Activated T-helper 1 cell treated with anti-CD3 and anti-CD28 coated beads, Interleukin-12 subunit alpha, Interleukin-12 subunit beta, Interleukin-2, Interleukin-4 antibody, amounts not matched to agents 30 ng/mL and 10 ng/mL and 1 ng/mL, durations not matched to agents 14 hours and 24 hours and 36 hours (primary cell): ENCODE results near the gene MCUB. TPM values are rescaled to one million over a fixed set of nuclear protein-coding genes. Genes with fewer than 3 reads are reported as not detected.
A peak's percentile ranks its signal among the peaks of the same experiment; 100 is the strongest.

ENCODE experiments used
- DNase-seq: peaks from one replicate; pipeline ENCODE4 v3.0.0; 2021; ENCODE audit warnings: low spot score
- H3K27ac Mint-ChIP-seq: one replicate; pipeline ENCODE4 v1.8.0; 2021; ENCODE audit warnings: mild to moderate bottlenecking, mixed read lengths
- H3K27me3 Mint-ChIP-seq: one replicate; pipeline ENCODE4 v1.8.0; 2022; ENCODE audit warnings: mild to moderate bottlenecking, moderate library complexity, mixed read lengths; ENCODE audit not compliant: insufficient read depth
- H3K36me3 Mint-ChIP-seq: one replicate; pipeline ENCODE4 v1.8.0; 2021; ENCODE audit warnings: low read depth, mixed read lengths
- H3K4me1 Mint-ChIP-seq: one replicate; pipeline ENCODE4 v1.8.0; 2021; ENCODE audit warnings: low read depth, mixed read lengths
- H3K4me3 Mint-ChIP-seq: one replicate; pipeline ENCODE4 v1.8.0; 2021; ENCODE audit warnings: mild to moderate bottlenecking, moderate library complexity, mixed read lengths
- H3K9me3 Mint-ChIP-seq: one replicate; pipeline ENCODE4 v1.8.0; 2021; ENCODE audit warnings: mixed read lengths
- intact Hi-C: fragments of 100-400 bp; cut with micrococcal nuclease; formaldehyde crosslinking; loops from one replicate; pipeline ENCODE4 v1.15.1; 2024
- total RNA-seq: library from RNA; stranded (reverse); gene quantifications from 2 replicates; pipeline ENCODE4 v1.2.3, GENCODE V29; 2022

The MCUB gene
- total RNA-seq, 1 donor from 2014 or later = 46.0 TPM

DNA sequence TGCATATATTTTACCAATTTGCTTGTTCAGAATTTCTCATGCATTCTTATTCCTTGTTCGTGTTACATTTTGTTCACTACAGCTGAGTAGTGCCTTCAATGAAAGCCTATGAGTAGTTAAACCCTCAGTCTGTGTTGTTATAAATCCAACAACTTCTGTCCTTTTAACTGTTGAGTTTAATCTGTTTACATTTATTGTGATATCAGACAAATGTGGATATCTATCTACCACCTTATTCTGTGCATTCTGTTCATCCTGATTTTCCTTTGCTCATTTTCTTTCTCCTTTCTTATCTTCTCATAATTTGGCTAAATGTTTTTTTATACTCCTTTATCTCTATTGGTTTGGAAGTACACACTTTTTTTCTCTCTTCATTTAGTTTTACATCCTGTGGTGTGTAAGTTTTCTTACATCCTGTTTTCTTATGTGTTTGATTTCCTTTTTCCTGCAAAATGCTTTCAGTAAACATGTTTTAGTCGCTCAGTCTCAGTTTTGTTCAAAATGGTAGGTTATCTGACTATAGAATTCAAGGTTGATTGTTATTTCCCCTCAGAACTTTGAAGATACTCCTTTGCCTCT is 89.0 kb downstream of the MCUB start:
- H3K36me3 Mint-ChIP-seq = peaks cover 12% of the 10 kb centered on the region
- H3K27me3 Mint-ChIP-seq = no peaks in the 10 kb centered on the region
- intact Hi-C loops = loop anchor here (1.0 to 5.0 kb wide), 5 partner anchors 60 to 638 kb away; partner anchors contain the start of gene SEC24B
- peaks cover 9% of the 10 kb centered on the region for H3K9me3 Mint-ChIP-seq
- H3K27ac Mint-ChIP-seq = peak overlapping the region; percentile 87
- H3K4me3 Mint-ChIP-seq = peak overlapping the region; percentile 64
- DNase-seq = no peak
- H3K4me1 Mint-ChIP-seq = peaks cover 8% of the 10 kb centered on the region

DNA sequence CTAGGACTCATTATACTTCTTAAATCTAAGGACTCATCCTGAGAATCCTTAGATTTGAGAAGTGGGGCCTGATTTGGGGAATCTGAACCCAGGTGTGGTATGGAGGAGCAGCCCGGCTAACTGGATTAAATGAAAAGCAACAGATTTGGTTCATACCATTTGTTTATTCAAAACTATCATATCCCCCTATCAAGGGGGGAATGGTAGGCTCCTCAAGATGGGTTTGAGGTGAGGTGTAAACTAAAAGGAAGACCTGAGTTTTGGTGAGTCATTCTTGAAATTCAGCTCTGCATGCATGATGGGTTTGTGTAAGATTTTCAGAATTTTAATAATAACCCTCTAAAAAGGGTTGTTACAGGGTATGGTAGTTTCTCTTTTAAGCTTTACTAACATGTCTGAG is 89.8 kb downstream of the MCUB start:
- intact Hi-C loops = loop anchor here (1.0 to 5.0 kb wide), 5 partner anchors 52 to 437 kb away; partner anchors contain the start of gene SEC24B
- no peak overlapping the region for H3K4me3 Mint-ChIP-seq
- H3K4me1 Mint-ChIP-seq = peaks cover 12% of the 10 kb centered on the region
- peaks cover 12% of the 10 kb centered on the region for H3K36me3 Mint-ChIP-seq
- H3K9me3 Mint-ChIP-seq = peaks cover 9% of the 10 kb centered on the region
- DNase-seq = no peak
- peak overlapping the region; percentile 65 for H3K27ac Mint-ChIP-seq
- no peaks in the 10 kb centered on the region for H3K27me3 Mint-ChIP-seq

DNA sequence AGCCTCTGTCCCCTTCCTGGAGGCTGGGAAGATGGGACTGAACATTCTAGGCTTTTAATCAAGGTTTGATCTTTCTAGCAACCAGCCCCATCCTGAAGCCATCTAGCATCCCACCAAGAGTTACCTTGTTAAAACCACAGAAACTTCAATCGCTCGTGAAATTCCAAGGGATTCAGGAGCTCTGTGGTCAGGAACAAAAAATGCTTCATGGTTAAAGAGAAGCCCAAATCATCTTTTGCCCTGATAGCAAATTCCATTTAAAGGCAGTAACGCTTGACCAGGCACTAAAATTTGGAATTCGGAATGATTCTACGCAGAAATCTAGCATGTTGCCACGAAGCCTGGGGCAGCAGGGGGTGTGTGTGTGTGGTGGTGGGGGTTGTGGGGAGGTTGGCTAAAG is 95.3 kb downstream of the MCUB start:
- Mint-ChIP-seq H3K27ac (no peak overlapping the region), H3K27me3 (no peaks in the 10 kb centered on the region), H3K9me3 (peaks cover 4% of the 10 kb centered on the region), H3K4me3 (no peak overlapping the region), H3K4me1 (peaks cover 18% of the 10 kb centered on the region), H3K36me3 (peaks cover 8% of the 10 kb centered on the region)
- no peak for DNase-seq
- intact Hi-C loops = no loop called here

DNA sequence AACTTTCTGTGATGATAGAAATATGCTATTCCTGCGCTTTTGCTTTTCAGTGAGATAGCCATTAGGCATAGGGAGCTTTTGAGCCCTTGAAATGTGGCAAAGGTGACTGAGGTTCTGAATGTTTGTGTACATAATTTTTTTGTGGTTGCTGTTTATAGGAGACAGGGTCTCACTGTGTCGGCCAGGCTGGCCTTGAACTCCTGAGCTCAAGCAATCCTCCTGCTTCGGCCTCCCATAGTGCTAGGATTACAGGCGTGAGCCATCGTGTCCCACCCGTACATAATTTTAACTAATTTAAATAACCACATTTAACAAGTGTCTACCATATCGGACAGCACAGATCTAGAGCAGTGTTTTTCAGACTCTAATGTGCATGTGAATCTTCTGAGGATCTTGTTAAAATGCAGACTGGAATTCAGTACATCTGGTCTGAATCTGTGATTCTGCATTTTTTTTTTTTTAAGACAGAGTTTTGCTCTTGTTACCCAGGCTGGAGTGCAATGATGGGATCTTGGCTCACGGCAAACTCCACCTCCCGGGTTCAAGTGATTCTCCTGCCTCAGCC is 97.9 kb downstream of the MCUB start:
- Mint-ChIP-seq H3K4me1 (peaks cover 10% of the 10 kb centered on the region), H3K4me3 (no peak overlapping the region), H3K9me3 (no peaks in the 10 kb centered on the region), H3K36me3 (peaks cover 3% of the 10 kb centered on the region), H3K27ac (no peak overlapping the region), H3K27me3 (no peaks in the 10 kb centered on the region)
- intact Hi-C loops = no loop called here
- no peak for DNase-seq

DNA sequence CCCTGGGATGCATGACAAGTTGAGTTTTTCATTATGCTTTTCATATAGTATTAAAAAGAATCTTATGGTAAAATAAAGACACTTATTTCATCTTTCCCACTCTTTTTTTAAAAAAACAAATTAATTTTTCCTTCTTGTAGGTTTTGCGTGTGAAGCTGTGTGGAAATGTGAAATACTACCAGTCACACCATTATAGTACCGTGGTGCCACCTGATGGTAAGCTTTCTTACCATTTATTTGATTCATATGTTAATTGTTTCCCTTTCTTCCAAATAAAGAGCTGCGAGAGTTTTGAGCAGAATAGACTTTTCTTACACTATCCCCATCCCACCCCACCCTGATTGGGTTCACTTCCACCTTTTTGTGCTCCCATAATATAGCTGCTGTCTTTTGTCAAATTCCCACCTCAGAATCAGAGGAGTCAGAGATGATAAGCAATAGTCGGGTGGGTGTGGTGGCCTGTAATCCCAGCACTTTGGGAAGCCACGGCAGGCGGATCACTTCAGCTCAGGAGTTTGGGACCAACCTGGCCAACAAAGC is 98.9 kb downstream of the MCUB start:
- Mint-ChIP-seq H3K36me3 (peaks cover 3% of the 10 kb centered on the region), H3K9me3 (no peaks in the 10 kb centered on the region), H3K27ac (no peak overlapping the region), H3K4me3 (no peak overlapping the region), H3K4me1 (peaks cover 10% of the 10 kb centered on the region), H3K27me3 (no peaks in the 10 kb centered on the region)
- intact Hi-C loops = no loop called here
- DNase-seq = no peak

DNA sequence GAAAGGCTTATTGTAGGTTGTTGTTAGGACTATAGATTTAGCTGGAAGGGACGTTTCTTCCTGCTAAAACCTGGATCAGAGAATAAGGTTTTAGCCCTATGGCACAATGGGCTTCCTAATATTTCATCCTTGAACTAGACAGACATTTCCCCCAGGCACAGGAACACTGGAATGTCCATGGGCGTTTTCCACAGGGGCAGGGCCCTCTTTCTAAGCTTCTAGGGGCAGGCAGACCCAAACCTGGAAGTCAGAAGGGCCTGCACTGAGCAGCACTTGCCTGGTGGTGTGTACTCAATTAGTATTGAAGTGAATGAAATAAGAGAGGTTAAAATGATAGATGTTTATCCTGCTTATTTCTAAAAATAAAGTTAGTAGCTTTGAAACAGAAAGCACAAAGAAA is 102.1 kb downstream of the MCUB start:
- Mint-ChIP-seq H3K27me3 (no peaks in the 10 kb centered on the region), H3K36me3 (peaks cover 17% of the 10 kb centered on the region), H3K9me3 (no peaks in the 10 kb centered on the region), H3K4me1 (peaks cover 8% of the 10 kb centered on the region), H3K27ac (no peak overlapping the region), H3K4me3 (no peak overlapping the region)
- no peak for DNase-seq
- intact Hi-C loops = no loop called here

DNA sequence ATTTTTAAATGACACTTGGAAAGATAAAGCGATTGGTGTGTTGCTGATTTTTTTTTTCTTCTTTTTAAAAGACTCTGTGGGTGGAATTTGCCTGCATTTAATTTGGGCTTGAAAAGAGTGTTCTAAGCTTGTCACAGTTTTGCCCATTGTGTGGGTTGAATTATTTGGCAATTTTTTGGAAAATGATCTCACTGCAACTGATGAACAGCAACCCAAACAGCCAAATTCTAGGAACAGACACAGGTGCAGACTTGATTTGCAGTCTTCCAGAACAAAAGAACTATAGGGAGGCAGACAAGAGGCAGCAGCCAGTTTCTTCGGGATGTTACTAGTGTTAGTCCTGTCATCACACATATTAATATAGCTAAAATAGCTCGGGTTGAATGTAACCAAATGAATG is 102.7 kb downstream of the MCUB start:
- Mint-ChIP-seq H3K4me3 (no peak overlapping the region), H3K27me3 (no peaks in the 10 kb centered on the region), H3K4me1 (peaks cover 9% of the 10 kb centered on the region), H3K9me3 (no peaks in the 10 kb centered on the region), H3K27ac (no peak overlapping the region), H3K36me3 (peaks cover 17% of the 10 kb centered on the region)
- intact Hi-C loops = no loop called here
- DNase-seq = no peak

DNA sequence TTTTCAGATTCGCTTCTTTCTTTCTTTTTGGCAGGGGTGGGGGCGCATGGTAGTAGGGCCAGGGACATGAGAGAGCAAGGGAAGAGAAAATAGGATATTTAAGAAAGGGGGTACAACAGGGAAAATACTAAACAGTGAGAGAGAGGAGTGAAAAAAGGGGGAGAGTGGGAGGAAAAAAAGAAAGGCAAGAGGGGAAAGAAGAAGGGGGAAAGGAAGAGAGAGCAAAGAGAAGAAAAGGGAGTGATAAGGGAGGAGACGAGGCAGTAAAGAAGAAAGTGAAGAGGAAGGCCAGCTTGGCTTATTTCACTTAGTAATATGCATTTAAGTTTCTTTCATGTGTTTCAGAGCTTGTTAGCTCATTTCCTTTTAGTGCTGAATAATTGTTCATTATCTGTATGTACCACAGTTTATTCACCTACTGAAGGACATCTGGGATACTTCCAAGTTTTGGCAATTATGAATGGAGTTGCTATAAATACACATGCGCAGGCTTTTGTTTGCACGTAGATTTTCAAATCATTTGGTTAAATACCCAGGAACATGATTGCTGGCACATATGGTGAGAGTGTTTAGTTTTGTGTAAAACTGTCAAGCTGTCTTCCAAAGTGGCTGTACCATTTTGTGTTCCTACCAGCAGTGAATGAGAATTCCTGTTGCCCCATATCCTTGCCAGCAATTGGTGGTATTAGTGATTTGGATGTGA is 105.9 kb downstream of the MCUB start:
- peaks cover 19% of the 10 kb centered on the region for H3K4me1 Mint-ChIP-seq
- no peak overlapping the region for H3K27ac Mint-ChIP-seq
- DNase-seq = no peak
- no peak overlapping the region for H3K4me3 Mint-ChIP-seq
- intact Hi-C loops = no loop called here
- H3K27me3 Mint-ChIP-seq = no peaks in the 10 kb centered on the region
- H3K36me3 Mint-ChIP-seq = peaks cover 32% of the 10 kb centered on the region
- H3K9me3 Mint-ChIP-seq = peaks cover 2% of the 10 kb centered on the region

DNA sequence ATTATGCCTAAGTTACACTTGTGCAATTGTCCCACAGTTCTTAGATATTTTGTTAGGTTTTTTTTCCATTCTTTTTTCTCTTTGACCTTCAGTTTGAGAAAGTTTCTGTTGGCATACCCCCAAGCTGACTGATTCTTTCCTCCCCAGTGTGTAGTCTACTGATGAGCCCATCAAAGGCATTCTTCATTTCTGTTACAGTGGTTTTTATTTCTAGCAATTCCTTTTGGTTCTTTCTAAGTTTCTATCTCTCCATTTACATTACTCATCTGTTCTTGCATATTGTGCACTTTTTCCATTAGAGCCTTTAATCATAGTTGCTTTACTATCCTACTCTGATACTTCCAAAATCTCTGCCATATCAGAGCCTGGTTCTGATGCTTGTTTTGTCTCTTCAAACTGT is 111.3 kb downstream of the MCUB start:
- H3K27ac Mint-ChIP-seq = no peak overlapping the region
- intact Hi-C loops = no loop called here
- peaks cover 48% of the 10 kb centered on the region for H3K36me3 Mint-ChIP-seq
- H3K4me3 Mint-ChIP-seq = no peak overlapping the region
- H3K9me3 Mint-ChIP-seq = peaks cover 12% of the 10 kb centered on the region
- H3K4me1 Mint-ChIP-seq = peaks cover 24% of the 10 kb centered on the region
- DNase-seq = no peak
- H3K27me3 Mint-ChIP-seq = no peaks in the 10 kb centered on the region

DNA sequence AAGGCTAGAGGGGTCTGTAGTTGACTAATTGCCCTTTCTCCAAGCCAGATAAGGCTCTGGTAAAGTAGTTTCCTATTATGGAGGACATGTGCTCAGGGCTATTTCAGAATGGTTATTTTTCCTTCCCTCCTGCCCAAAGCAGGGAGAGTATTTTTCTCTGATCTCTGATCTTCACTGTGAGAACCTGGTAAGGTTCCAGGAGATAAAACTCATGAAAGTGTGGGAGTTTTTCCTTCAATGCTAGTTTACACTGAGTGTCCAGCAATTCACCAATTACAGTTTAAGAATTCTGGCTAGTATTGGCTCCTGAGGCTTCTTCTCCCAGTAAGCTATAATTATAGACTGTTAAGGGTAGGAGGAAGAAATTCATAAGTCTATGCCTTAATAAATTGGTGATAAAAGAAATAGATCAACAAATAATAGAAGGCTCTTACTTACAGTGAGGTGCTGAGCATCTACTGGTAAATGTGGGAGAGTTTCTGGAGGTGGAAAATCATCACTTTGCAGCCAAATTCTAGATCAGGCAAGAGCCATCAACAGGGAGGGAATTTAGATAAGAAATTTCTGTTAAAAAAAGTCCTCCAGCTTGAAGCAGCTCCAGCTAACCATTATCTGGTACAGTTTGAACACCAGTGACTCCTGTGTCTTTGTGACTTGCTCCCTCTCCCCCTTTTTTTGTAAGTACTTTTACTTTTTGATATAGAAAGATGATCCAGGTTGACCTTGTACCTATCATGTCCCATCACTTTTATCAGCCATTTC is 112.3 kb downstream of the MCUB start:
- intact Hi-C loops = no loop called here
- no peak for DNase-seq
- peaks cover 15% of the 10 kb centered on the region for H3K9me3 Mint-ChIP-seq
- H3K36me3 Mint-ChIP-seq = peaks cover 47% of the 10 kb centered on the region
- peaks cover 15% of the 10 kb centered on the region for H3K4me1 Mint-ChIP-seq
- H3K27me3 Mint-ChIP-seq = no peaks in the 10 kb centered on the region
- no peak overlapping the region for H3K4me3 Mint-ChIP-seq
- H3K27ac Mint-ChIP-seq = no peak overlapping the region

DNA sequence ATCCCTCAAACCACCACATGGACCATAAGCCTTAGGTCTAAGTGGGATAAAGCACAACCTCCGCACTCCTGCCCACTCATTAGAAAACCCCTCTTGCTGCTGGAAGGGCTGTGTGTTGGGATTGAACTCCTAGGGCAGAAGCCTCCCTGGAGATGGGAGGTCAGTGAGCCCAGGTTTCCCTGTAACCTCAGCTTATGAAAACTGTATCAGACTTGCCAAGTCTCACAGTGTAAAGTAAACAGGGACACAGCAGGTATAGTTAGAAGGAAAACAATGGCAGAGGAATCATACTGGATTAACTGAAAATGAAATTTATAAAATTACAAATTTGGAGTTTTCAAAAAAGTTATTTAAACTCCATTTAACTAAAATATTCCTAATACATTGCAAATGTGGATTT is 113.3 kb downstream of the MCUB start:
- H3K27me3 Mint-ChIP-seq = no peaks in the 10 kb centered on the region
- no peak overlapping the region for H3K27ac Mint-ChIP-seq
- H3K9me3 Mint-ChIP-seq = peaks cover 16% of the 10 kb centered on the region
- no peak for DNase-seq
- intact Hi-C loops = no loop called here
- peaks cover 45% of the 10 kb centered on the region for H3K36me3 Mint-ChIP-seq
- H3K4me1 Mint-ChIP-seq = peaks cover 15% of the 10 kb centered on the region
- no peak overlapping the region for H3K4me3 Mint-ChIP-seq

DNA sequence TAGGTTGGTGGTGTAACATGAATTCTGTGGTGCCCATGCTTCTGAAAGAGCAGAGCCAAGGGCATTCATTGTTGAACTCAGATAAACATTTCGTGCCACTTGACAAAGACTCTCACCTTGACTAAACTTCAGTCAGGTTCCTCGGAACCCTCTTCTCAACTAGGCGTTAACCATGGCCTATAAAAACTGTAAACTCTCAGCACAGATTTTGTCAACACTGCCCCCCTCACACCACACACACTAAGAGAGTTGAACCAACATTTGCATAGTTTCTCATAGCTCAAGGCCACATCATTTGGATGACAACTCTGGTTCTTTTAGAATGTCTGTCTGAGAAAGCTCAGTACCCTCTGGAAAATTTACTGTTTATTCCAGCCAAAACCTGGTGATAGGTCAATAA is 115.1 kb downstream of the MCUB start:
- no peak for DNase-seq
- no peak overlapping the region for H3K4me3 Mint-ChIP-seq
- intact Hi-C loops = no loop called here
- H3K9me3 Mint-ChIP-seq = peaks cover 16% of the 10 kb centered on the region
- peaks cover 36% of the 10 kb centered on the region for H3K36me3 Mint-ChIP-seq
- peaks cover 6% of the 10 kb centered on the region for H3K4me1 Mint-ChIP-seq
- no peak overlapping the region for H3K27ac Mint-ChIP-seq
- H3K27me3 Mint-ChIP-seq = no peaks in the 10 kb centered on the region

DNA sequence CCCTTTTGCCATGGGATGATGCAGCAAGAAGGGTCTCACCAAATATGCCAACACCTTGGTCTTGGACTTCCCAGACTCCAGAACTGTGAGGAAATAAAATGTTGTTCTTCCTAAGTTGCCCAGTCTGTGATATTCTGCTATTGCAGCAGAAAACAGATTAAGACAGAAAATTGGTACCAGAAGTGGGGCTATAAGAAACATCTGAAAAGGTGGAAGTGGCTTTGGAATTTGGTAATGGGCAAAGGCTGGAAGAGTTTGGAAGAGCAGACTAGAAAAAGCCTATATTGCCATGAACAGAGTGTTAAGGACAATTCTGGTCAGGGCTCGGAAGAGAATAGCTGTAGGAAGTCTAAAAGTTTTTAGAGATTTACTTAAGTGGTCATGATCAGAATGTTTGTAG is 115.8 kb downstream of the MCUB start:
- peaks cover 37% of the 10 kb centered on the region for H3K36me3 Mint-ChIP-seq
- H3K9me3 Mint-ChIP-seq = peaks cover 15% of the 10 kb centered on the region
- intact Hi-C loops = no loop called here
- H3K27ac Mint-ChIP-seq = no peak overlapping the region
- no peak for DNase-seq
- peaks cover 6% of the 10 kb centered on the region for H3K4me1 Mint-ChIP-seq
- no peaks in the 10 kb centered on the region for H3K27me3 Mint-ChIP-seq
- H3K4me3 Mint-ChIP-seq = no peak overlapping the region
